Transverse colon (tissue), 4 donors: ENCODE results near the gene LRP1-AS. TPM values are rescaled to one million over a fixed set of nuclear protein-coding genes. Genes with fewer than 3 reads are reported as not detected.

ENCODE experiments used
- DNase-seq: peaks from one replicate; pipeline ENCODE4 v3.0.0-alpha.2; 2019
- H3K27ac ChIP-seq, 4 donors: fragments of 200-600 bp; sonication (generic); 2 replicates each; pipeline ENCODE4 v1.5.1; 2016 to 2018; ENCODE audit warnings: inconsistent platforms in 4 of 4
- H3K27me3 ChIP-seq: fragments of 200-600 bp; sonication (generic); 2 replicates; pipeline ENCODE4 v1.5.1; 2017; ENCODE audit warnings: inconsistent platforms
- H3K36me3 ChIP-seq, 4 donors: fragments of 200-600 bp; sonication (generic); 2 replicates each; pipeline ENCODE4 v1.5.1; 2017 to 2019; ENCODE audit warnings: inconsistent platforms in 4 of 4
- H3K4me1 ChIP-seq, 4 donors: fragments of 200-600 bp; sonication (generic); 2 replicates each; pipeline ENCODE4 v1.5.1; 2017 to 2020; ENCODE audit warnings: inconsistent platforms in 4 of 4
- H3K4me3 ChIP-seq, 4 donors: fragments of 200-600 bp; sonication (generic); 1 replicate in 1 of 4; 2 replicates in 3 of 4; pipeline versions ENCODE4 v1.5.1 to v1.6.1; 2017 to 2019; ENCODE audit warnings: inconsistent platforms in 4 of 4
- H3K9me3 ChIP-seq, 2 donors: fragments of 200-600 bp; sonication (generic); 2 replicates each; pipeline ENCODE4 v1.5.1; 2017 to 2019; ENCODE audit warnings: inconsistent platforms in 2 of 2
- CTCF ChIP-seq, 5 experiments: fragments of 200-600 bp in 3 of 5; fragments of 450-650 bp in 2 of 5; sonication (generic) in 3 of 5; IDR thresholded peaks; 1 replicate in 2 of 5; 2 replicates in 3 of 5; pipeline ENCODE4 v1.5.1; 2016 to 2017; ENCODE audit warnings: antibody characterized with exemption in 5 of 5, inconsistent platforms in 3 of 5, mild to moderate bottlenecking in 2 of 5, moderate library complexity in 1 of 5
- EP300 ChIP-seq: sonication (generic); formaldehyde crosslinking; IDR thresholded peaks from one replicate; pipeline ENCODE4 v1.6.1; 2017; ENCODE audit warnings: antibody characterized with exemption, low read depth
- POLR2A ChIP-seq: fragments of 450-650 bp; IDR thresholded peaks from one replicate; pipeline ENCODE4 v1.6.1; 2016; ENCODE audit warnings: antibody characterized with exemption, mild to moderate bottlenecking, moderate library complexity
- POLR2AphosphoS5 ChIP-seq, 3 donors: sonication (generic); formaldehyde crosslinking; IDR thresholded peaks; one replicate each; pipeline ENCODE4 v1.6.1; 2016; ENCODE audit warnings: antibody characterized with exemption in 3 of 3
- WGBS, 2 donors: methylation state at CpG; one replicate each; pipeline ENCODE4 v1.1.5; 2018; ENCODE audit warnings: low coverage in 1 of 2; 5-methylcytosine and 5-hydroxymethylcytosine counted together
- in situ Hi-C, 4 donors: fragments of 200-750 bp; cut with MboI; loops; one replicate each; pipeline versions ENCODE4 v1.15.0 to v1.15.1; 2017; ENCODE audit warnings: low sequenced_read_pairs in 3 of 4, low pct_ligation_motif_present in 1 of 4, low pct_unique_long_range_greater_than_20kb in 1 of 4
- intact Hi-C: fragments of 100-400 bp; cut with DNase I; formaldehyde crosslinking; loops from one replicate; pipeline ENCODE4 v1.15.1; 2023; ENCODE audit warnings: low total_unique reads
- total RNA-seq, 4 donors: library from RNA; depleted of rRNA; stranded (reverse); fragments of >200 nt; gene quantifications; one replicate each; pipeline ENCODE4 v1.1.0, GENCODE V29; 2016

The LRP1-AS gene
- total RNA-seq, 4 donors from 2014 or later, result not detected

GRCh38 chr12:57146092-57146491, 1.3 kb downstream of the LRP1-AS start:
- Histone ChIP-seq H3K27me3 (no peaks in the 10 kb centered on the region), H3K27ac (peak overlapping the region; percentile 83 to 97 (median 87)), H3K4me1 (peaks cover 45 to 67% (median 52%) of the 10 kb centered on the region in 4 donors), H3K36me3 (peaks cover 0 to 8% (median 3%) of the 10 kb centered on the region in 4 donors), H3K9me3 (no peaks in the 10 kb centered on the region), H3K4me3 (no peak overlapping the region)
- 65% methylated on average over 2 of the region's 2 CpGs; no CpG with 5 or more reads in 1 of the 2 donors for WGBS, 2 donors
- in situ Hi-C loops (no loop called here), intact Hi-C loops (no loop called here)
- no peak for TF ChIP-seq CTCF (IDR thresholded peaks at IDR 0.05)
- DNase-seq, result no peak

- TF ChIP-seq POLR2A (no peak), EP300 (no peak)
- H3K27ac ChIP-seq, result peak overlapping the region; percentile 83 to 97 (median 87)
- H3K9me3 ChIP-seq, result no peaks in the 10 kb centered on the region
- H3K4me1 ChIP-seq, result peaks cover 41 to 61% (median 48%) of the 10 kb centered on the region in 4 donors
- peaks cover 0 to 8% (median 3%) of the 10 kb centered on the region in 4 donors for H3K36me3 ChIP-seq
- H3K4me3 ChIP-seq, result no peak overlapping the region
- intact Hi-C loops, result no loop called here
- in situ Hi-C loops, result no loop called here
- DNase-seq, result no peak
- 52% methylated on average over 10 of the region's 10 CpGs; no CpG with 5 or more reads in 1 of the 2 donors for WGBS, 2 donors
- no peaks in the 10 kb centered on the region for H3K27me3 ChIP-seq
Measured at GRCh38 chr12:57145460-57146059, 1.9 kb downstream of the LRP1-AS start.

GRCh38 chr12:57143454-57143853, 4.0 kb downstream of the LRP1-AS start:
- in situ Hi-C loops, result no loop called here
- Histone ChIP-seq H3K9me3 (no peaks in the 10 kb centered on the region), H3K4me1 (peaks cover 35 to 52% (median 38%) of the 10 kb centered on the region in 4 donors), H3K4me3 (no peak overlapping the region), H3K27ac (peak overlapping the region in 3 of 4 donors; percentile 12 to 66 (median 17)), H3K36me3 (peaks cover 0 to 8% (median 3%) of the 10 kb centered on the region in 4 donors), H3K27me3 (no peaks in the 10 kb centered on the region)
- TF ChIP-seq CTCF (IDR thresholded peaks at IDR 0.05) (no peak), POLR2AphosphoS5 (IDR thresholded peaks at IDR 0.05) (no peak), EP300 (no peak)
- DNase-seq, result no peak
- WGBS, 2 donors, result 83% methylated on average over 4 of the region's 4 CpGs; no CpG with 5 or more reads in 1 of the 2 donors
- intact Hi-C loops, result no loop called here

GRCh38 chr12:57142727-57143126, 4.7 kb downstream of the LRP1-AS start:
- peaks cover 34 to 52% (median 38%) of the 10 kb centered on the region in 4 donors for H3K4me1 ChIP-seq
- intact Hi-C loops (no loop called here), in situ Hi-C loops (no loop called here)
- H3K36me3 ChIP-seq, result peaks cover 0 to 8% (median 3%) of the 10 kb centered on the region in 4 donors
- no peak for TF ChIP-seq POLR2A
- no peak for TF ChIP-seq CTCF (IDR thresholded peaks at IDR 0.05)
- no peak for TF ChIP-seq EP300
- TF ChIP-seq POLR2AphosphoS5 (IDR thresholded peaks at IDR 0.05), result no peak
- H3K4me3 ChIP-seq, result no peak overlapping the region
- no peaks in the 10 kb centered on the region for H3K9me3 ChIP-seq
- no peak for DNase-seq
- H3K27me3 ChIP-seq, result no peaks in the 10 kb centered on the region
- WGBS, 2 donors, result 71% methylated on average over 7 of the region's 7 CpGs; no CpG with 5 or more reads in 1 of the 2 donors
- H3K27ac ChIP-seq, result peak overlapping the region; percentile 10 to 66 (median 14)
